H1 (cell line): ENCODE measurements around the gene ST6GALNAC3. TPM values are rescaled to one million over a fixed set of nuclear protein-coding genes. Genes with fewer than 3 reads are reported as not detected.

ENCODE experiments used
- CTCF ChIA-PET: fragments of 300-600 bp; sonication (Branson Sonifier 250); formaldehyde crosslinking; loops from one replicate; lab custom pipeline; 2021; ENCODE audit not compliant: partially characterized antibody; lab: Charles Lee
- POLR2A ChIA-PET: fragments of 300-600 bp; sonication (Branson Sonifier 250); formaldehyde crosslinking; loops from one replicate; lab custom pipeline; 2021; ENCODE audit warnings: inconsistent platforms; ENCODE audit not compliant: partially characterized antibody; lab: Charles Lee
- DNase-seq, 2 experiments: peaks; one replicate each; pipeline versions ENCODE4 v3.0.0 to v3.0.0-alpha.2; 2010 to 2022; ENCODE audit warnings: low spot score in 2 of 2, low read depth in 1 of 2, mixed read lengths in 1 of 2
- FAIRE-seq: peaks from 2 replicates; lab custom pipeline; 2011; peaks lifted over from hg19 to GRCh38; lab: Jason Lieb, UNC
- H2AFZ ChIP-seq: 2 replicates; pipeline ENCODE4 v1.8.1; 2012; ENCODE audit warnings: low read length, inconsistent platforms
- H2AK5ac ChIP-seq: 2 replicates; pipeline ENCODE4 v1.6.1; 2013; ENCODE audit warnings: low read depth, low read length
- H2BK120ac ChIP-seq: replicated peaks from 2 replicates; pipeline ENCODE3; 2013; ENCODE audit warnings: low read depth, low read length, inconsistent platforms
- H2BK12ac ChIP-seq: 2 replicates; pipeline ENCODE4 v1.6.1; 2013; ENCODE audit warnings: low read depth, low read length
- H2BK15ac ChIP-seq: 2 replicates; pipeline ENCODE4 v1.6.1; 2013; ENCODE audit warnings: low read length
- H2BK20ac ChIP-seq: 2 replicates; pipeline ENCODE4 v1.6.1; 2013; ENCODE audit warnings: low read length
- H2BK5ac ChIP-seq: 2 replicates; pipeline ENCODE4 v1.6.1; 2013; ENCODE audit warnings: low read depth, low read length
- H3K14ac ChIP-seq: 2 replicates; pipeline ENCODE4 v1.6.1; 2013; ENCODE audit warnings: inconsistent platforms; ENCODE audit not compliant: insufficient read length
- H3K18ac ChIP-seq: 2 replicates; pipeline ENCODE4 v1.6.1; 2013; ENCODE audit warnings: low read length; ENCODE audit errors: extremely low read depth
- H3K23ac ChIP-seq: 2 replicates; pipeline ENCODE4 v1.6.1; 2013; ENCODE audit warnings: inconsistent platforms; ENCODE audit not compliant: insufficient read length
- H3K23me2 ChIP-seq: 2 replicates; pipeline ENCODE4 v1.6.1; 2013; ENCODE audit warnings: low read depth, low read length
- H3K27ac ChIP-seq: 2 replicates; pipeline ENCODE4 v1.6.1; 2011; ENCODE audit warnings: low read depth, low read length, inconsistent platforms
- H3K27me3 ChIP-seq, 4 experiments: replicated peaks in 1 of 4; 1 replicate in 1 of 4; 2 replicates in 3 of 4; pipeline versions ENCODE4 v1.6.1 to v1.8.1; 2011 to 2013; ENCODE audit warnings: low read length in 3 of 4, mild to moderate bottlenecking in 3 of 4, inconsistent platforms in 2 of 4, mixed read lengths in 2 of 4, moderate library complexity in 1 of 4; ENCODE audit not compliant: control insufficient read depth in 3 of 4, insufficient read depth in 3 of 4; ENCODE audit errors: extremely low read depth in 1 of 4
- H3K36me3 ChIP-seq, 4 experiments: 2 replicates each; pipeline versions ENCODE4 v1.6.1 to v1.8.1; 2011 to 2013; ENCODE audit warnings: mild to moderate bottlenecking in 4 of 4, low read length in 3 of 4, moderate library complexity in 2 of 4, control low read depth in 1 of 4, inconsistent platforms in 1 of 4; ENCODE audit not compliant: insufficient read depth in 4 of 4, control insufficient read depth in 2 of 4
- H3K4ac ChIP-seq: replicated peaks from 2 replicates; pipeline ENCODE3; 2013; ENCODE audit warnings: low read length, low read depth, mixed read lengths, inconsistent platforms; ENCODE audit not compliant: insufficient read length
- H3K4me1 ChIP-seq, 4 experiments: replicated peaks in 1 of 4; 1 replicate in 1 of 4; 2 replicates in 3 of 4; pipeline versions ENCODE4 v1.6.1 to v1.8.1; 2011 to 2013; ENCODE audit warnings: low read length in 3 of 4, inconsistent platforms in 2 of 4, mixed read lengths in 1 of 4; ENCODE audit not compliant: insufficient read depth in 4 of 4, control insufficient read depth in 3 of 4
- H3K4me2 ChIP-seq, 2 experiments: 2 replicates each; pipeline versions ENCODE4 v1.6.1 to v1.8.1; 2011 to 2013; ENCODE audit warnings: low read depth in 2 of 2, low read length in 2 of 2, control low read depth in 1 of 2, inconsistent platforms in 1 of 2, mild to moderate bottlenecking in 1 of 2; ENCODE audit not compliant: insufficient read depth in 1 of 2
- H3K4me3 ChIP-seq, 4 experiments: fragments of 200-600, 300-600 bp in 1 of 4; sonication (generic), shearing (Covaris generic), sonication (Bioruptor Twin) in 1 of 4; 2 replicates each; pipeline versions ENCODE4 v1.5.1 to v1.8.1; 2011 to 2016; ENCODE audit warnings: low read length in 4 of 4, low read depth in 3 of 4, control low read depth in 2 of 4, inconsistent platforms in 2 of 4, mild to moderate bottlenecking in 2 of 4, mixed read lengths in 1 of 4, moderate library complexity in 1 of 4; ENCODE audit not compliant: insufficient read depth in 2 of 4; ENCODE audit errors: extremely low read depth in 1 of 4
- H3K56ac ChIP-seq: replicated peaks from 2 replicates; pipeline ENCODE3; 2013; ENCODE audit warnings: low read depth, mild to moderate bottlenecking, mixed read lengths, low read length, inconsistent platforms; ENCODE audit not compliant: insufficient read length
- H3K79me1 ChIP-seq: 2 replicates; pipeline ENCODE4 v1.6.1; 2013; ENCODE audit warnings: low read depth, low read length, control low read depth
- H3K79me2 ChIP-seq, 2 experiments: 2 replicates each; pipeline versions ENCODE4 v1.6.1 to v1.8.1; 2012 to 2013; ENCODE audit warnings: low read length in 2 of 2, mild to moderate bottlenecking in 2 of 2, inconsistent platforms in 1 of 2; ENCODE audit not compliant: insufficient read depth in 2 of 2, control insufficient read depth in 1 of 2
- H3K9ac ChIP-seq, 4 experiments: replicated peaks in 1 of 4; 1 replicate in 1 of 4; 2 replicates in 3 of 4; pipeline versions ENCODE4 v1.6.1 to v1.8.1; 2011 to 2013; ENCODE audit warnings: low read depth in 3 of 4, low read length in 3 of 4, control low read depth in 2 of 4, mild to moderate bottlenecking in 2 of 4, moderate library complexity in 2 of 4, inconsistent platforms in 1 of 4; ENCODE audit errors: extremely low read depth in 1 of 4
- H3K9me3 ChIP-seq, 2 experiments: 2 replicates each; pipeline versions ENCODE4 v1.6.1 to v1.8.1; 2012 to 2013; ENCODE audit warnings: mild to moderate bottlenecking in 2 of 2, moderate library complexity in 2 of 2, control low read depth in 1 of 2, inconsistent platforms in 1 of 2, low read depth in 1 of 2, low read length in 1 of 2, mixed read lengths in 1 of 2; ENCODE audit not compliant: insufficient read depth in 2 of 2
- H4K20me1 ChIP-seq, 2 experiments: replicated peaks in 1 of 2; 2 replicates each; pipeline versions ENCODE3 to v1.8.1; 2011 to 2013; ENCODE audit warnings: inconsistent platforms in 2 of 2, low read length in 2 of 2, mild to moderate bottlenecking in 1 of 2; ENCODE audit not compliant: insufficient read depth in 2 of 2, control insufficient read depth in 1 of 2
- H4K5ac ChIP-seq: 2 replicates; pipeline ENCODE4 v1.6.1; 2013; ENCODE audit warnings: low read length, low read depth, mixed read lengths, inconsistent platforms; ENCODE audit not compliant: insufficient read length
- H4K8ac ChIP-seq: 2 replicates; pipeline ENCODE4 v1.8.0; 2013; ENCODE audit warnings: mild to moderate bottlenecking, moderate library complexity, low read length, inconsistent platforms; ENCODE audit not compliant: insufficient read depth; ENCODE audit errors: extremely low read depth
- H4K91ac ChIP-seq: replicated peaks from 2 replicates; pipeline ENCODE3; 2013; ENCODE audit warnings: low read length, mixed read lengths, inconsistent platforms; ENCODE audit not compliant: insufficient read length
- CBX5 ChIP-seq: fragments of 300-800, 300-1000 bp; sonication (generic); IDR thresholded peaks from 2 replicates; pipeline ENCODE4 v1.7.1; 2016; ENCODE audit warnings: antibody characterized with exemption, low read length, low read depth
- CTBP2 ChIP-seq: IDR thresholded peaks from 2 replicates; pipeline ENCODE4 v1.7.0; 2011; ENCODE audit warnings: borderline replicate concordance, mild to moderate bottlenecking, moderate library complexity, mixed read lengths, low read length; ENCODE audit not compliant: insufficient read depth, insufficient read length
- CTCF ChIP-seq, 3 experiments: IDR thresholded peaks; 1 replicate in 2 of 3; 2 replicates in 1 of 3; pipeline versions ENCODE4 v1.5.1 to v1.6.1; 2011; ENCODE audit warnings: low read length in 3 of 3, mild to moderate bottlenecking in 3 of 3, inconsistent platforms in 2 of 3, low read depth in 1 of 3, moderate library complexity in 1 of 3; ENCODE audit not compliant: insufficient read depth in 1 of 3; ENCODE audit errors: control extremely low read depth in 1 of 3
- EZH2 ChIP-seq: fragments of 200-600 bp; sonication (generic); IDR thresholded peaks from 2 replicates; pipeline ENCODE4 v1.7.1; 2012; ENCODE audit warnings: low read depth, mild to moderate bottlenecking, moderate library complexity, low read length, inconsistent platforms; ENCODE audit not compliant: severe bottlenecking
- GTF2F1 ChIP-seq: IDR thresholded peaks from 2 replicates; pipeline ENCODE4 v1.6.1; 2012; ENCODE audit warnings: low read depth, low read length, improper control_type of control experiment, borderline replicate concordance
- JUND ChIP-seq: IDR thresholded peaks from 2 replicates; pipeline ENCODE4 v1.6.1; 2011; ENCODE audit warnings: mild to moderate bottlenecking, improper control_type of control experiment, low read length
- KDM1A ChIP-seq: fragments of 200-600, 300-600 bp; sonication (generic); IDR thresholded peaks from 2 replicates; pipeline ENCODE4 v1.7.1; 2016; ENCODE audit warnings: mild to moderate bottlenecking, low read length, borderline replicate concordance
- KDM4A ChIP-seq: IDR thresholded peaks from one replicate; pipeline ENCODE4 v1.7.1; 2012; ENCODE audit warnings: low read depth, mild to moderate bottlenecking, moderate library complexity, low read length, inconsistent platforms; ENCODE audit not compliant: severe bottlenecking
- PHF8 ChIP-seq: fragments of 200-600 bp; sonication (generic); conservative IDR thresholded peaks from 2 replicates; pipeline ENCODE4 v1.7.1; 2012; ENCODE audit warnings: low read depth, mild to moderate bottlenecking, inconsistent platforms, low read length, moderate library complexity
- POLR2AphosphoS5 ChIP-seq: IDR thresholded peaks from 2 replicates; pipeline ENCODE4 v1.6.1; 2011; ENCODE audit warnings: low read depth, low read length
- RFX5 ChIP-seq: IDR thresholded peaks from 2 replicates; pipeline ENCODE4 v1.6.1; 2011; ENCODE audit warnings: low read depth, low read length, improper control_type of control experiment, borderline replicate concordance
- SP1 ChIP-seq: IDR thresholded peaks from 2 replicates; pipeline ENCODE4 v1.6.1; 2011; ENCODE audit warnings: low read depth, low read length
- YY1 ChIP-seq: IDR thresholded peaks from 2 replicates; pipeline ENCODE4 v1.6.1; 2011; ENCODE audit warnings: low read depth, mild to moderate bottlenecking, low read length
- polyA plus RNA-seq, 7 experiments: library from polyadenylated mRNA; depleted of rRNA in 3 of 7; stranded (reverse) in 5 of 7; unstranded in 2 of 7; fragments of >200 nt in 5 of 7; fragments of 200-250 nt in 2 of 7; gene quantifications; 1 replicate in 5 of 7; 2 replicates in 1 of 7; 4 replicates in 1 of 7; pipeline versions ENCODE4 v1.2.1 to v1.2.3, GENCODE V29; 2011 to 2013; ENCODE audit warnings: missing spikeins in 2 of 7, mixed read lengths in 2 of 7
- total RNA-seq: library from RNA; stranded (reverse); fragmentation: NEBNext Ultra II Directional; extraction: Animal tissue kit (Norgen Biotek cat#: 25700); gene quantifications from 2 replicates; pipeline ENCODE4 v1.2.1, GENCODE V29; 2021

The ST6GALNAC3 gene
- total and polyA plus RNA-seq, 2 of the 8 experiments (the other 6 are each of a cell fraction or from before 2014, with no cell fraction given): 4.9 to 19.0 TPM

- ChIA-PET POLR2A (no interaction called here), CTCF (interaction anchor here (1.0 to 1.1 kb wide), 2 partner anchors 10 to 76 kb away, joined by 3 read pairs; no protein-coding TSS in a partner anchor)
- no peaks in the 10 kb centered on the region for H3K79me2 ChIP-seq
- no peak overlapping the region for H2BK15ac ChIP-seq
- H3K36me3 ChIP-seq: no peaks in the 10 kb centered on the region
- H3K4me1 ChIP-seq: peaks cover 0 to 4% (median 0%) of the 10 kb centered on the region in 4 experiments; a peak in 1 of 7 replicates
- no peak overlapping the region for H4K5ac ChIP-seq
- H3K27ac ChIP-seq: no peak overlapping the region
- H3K4me3 ChIP-seq: no peak overlapping the region
- H3K79me1 ChIP-seq: no peaks in the 10 kb centered on the region
- H3K4me2 ChIP-seq: no peak overlapping the region
- no peak overlapping the region for H2AFZ ChIP-seq
- no peak overlapping the region for H4K91ac ChIP-seq
- H3K23ac ChIP-seq: no peak overlapping the region
- no peak overlapping the region for H3K9ac ChIP-seq
- H2BK5ac ChIP-seq: no peak overlapping the region
- no peak overlapping the region for H2BK12ac ChIP-seq
- no peak for FAIRE-seq
- H3K56ac ChIP-seq: no peak overlapping the region
- no peak for DNase-seq
- H4K8ac ChIP-seq: no peak overlapping the region
- H3K27me3 ChIP-seq: no peaks in the 10 kb centered on the region
- H4K20me1 ChIP-seq: no peaks in the 10 kb centered on the region
- H3K4ac ChIP-seq: no peak overlapping the region
- H2BK20ac ChIP-seq: no peak overlapping the region
- H3K18ac ChIP-seq: no peak overlapping the region
- no peak overlapping the region for H3K14ac ChIP-seq
- H3K9me3 ChIP-seq: no peaks in the 10 kb centered on the region
- no peak overlapping the region for H2BK120ac ChIP-seq
- H2AK5ac ChIP-seq: no peak overlapping the region
- no peaks in the 10 kb centered on the region for H3K23me2 ChIP-seq
- TF ChIP-seq GTF2F1 (no peak), CTCF (IDR thresholded peaks at IDR 0.05; ENCODE audit: control extremely low read depth in 1 of 3, insufficient read depth in 1 of 3, low read depth in 1 of 3, low read length in 3 of 3) (no peak), POLR2AphosphoS5 (no peak), EZH2 (no peak), SP1 (no peak), YY1 (no peak), KDM1A (no peak), KDM4A (no peak), PHF8 (no peak), RFX5 (no peak), CBX5 (no peak), JUND (no peak), CTBP2 (no peak)
Measured at GRCh38 chr1:76627901-76628300, 553.4 kb downstream of the ST6GALNAC3 start.
